Measurements from ENCODE around the gene PRIM2. TPM values are rescaled to one million over a fixed set of nuclear protein-coding genes. Genes with fewer than 3 reads are reported as not detected.
"Not testable (repeated sequence)": the region's sequence is repeated elsewhere in the genome, so short reads cannot be mapped to it uniquely, and the experiment has no call there.

Gene PRIM2
- polyA plus RNA-seq, 4 donors: 16.4 to 20.9 (median 18.3) TPM

DNA sequence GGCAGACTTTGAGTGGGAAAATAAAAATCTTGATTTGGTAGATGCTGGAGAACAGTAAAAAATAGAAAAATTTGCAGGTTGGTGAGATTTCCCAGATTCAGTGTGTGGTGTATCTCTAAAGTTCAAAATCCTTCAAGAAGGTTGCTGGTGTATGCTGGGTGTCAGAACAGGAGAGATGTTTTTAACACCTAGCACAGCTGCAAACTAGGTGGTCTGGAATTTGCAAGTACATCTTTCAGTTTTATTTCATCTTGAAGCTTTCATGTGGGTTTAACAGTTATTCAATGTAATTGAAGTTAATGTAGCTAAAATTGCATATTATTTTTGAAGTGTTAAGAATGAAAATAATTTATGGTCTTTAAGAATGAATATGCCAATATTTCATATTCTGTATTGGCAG lies 40.9 kb downstream of the PRIM2 start:
- not testable (repeated sequence) for DNase-seq (ENCODE audit: low read depth in 4 of 4, low spot score in 3 of 4)

DNA sequence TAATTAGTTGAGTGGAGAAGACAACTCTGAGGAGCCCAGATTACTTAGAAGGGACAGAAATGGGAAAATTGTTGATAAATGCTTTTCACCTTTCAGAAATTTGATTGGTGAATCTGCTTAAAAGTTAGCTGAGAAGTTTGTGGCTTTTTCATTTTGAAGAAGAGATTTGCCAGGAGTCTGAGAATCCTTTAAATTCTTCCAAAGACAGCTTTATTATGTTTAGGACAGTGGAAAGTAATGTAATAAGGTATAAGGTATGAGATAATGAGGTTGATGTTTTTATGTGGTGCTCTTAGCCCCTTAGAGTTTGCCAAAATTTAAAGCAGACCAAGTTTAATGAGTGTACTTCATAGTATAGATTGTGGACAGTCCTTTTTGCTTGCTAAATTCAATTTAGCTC lies 42.3 kb downstream of the PRIM2 start:
- not testable (repeated sequence) for DNase-seq (ENCODE audit: low read depth in 4 of 4, low spot score in 3 of 4)

DNA sequence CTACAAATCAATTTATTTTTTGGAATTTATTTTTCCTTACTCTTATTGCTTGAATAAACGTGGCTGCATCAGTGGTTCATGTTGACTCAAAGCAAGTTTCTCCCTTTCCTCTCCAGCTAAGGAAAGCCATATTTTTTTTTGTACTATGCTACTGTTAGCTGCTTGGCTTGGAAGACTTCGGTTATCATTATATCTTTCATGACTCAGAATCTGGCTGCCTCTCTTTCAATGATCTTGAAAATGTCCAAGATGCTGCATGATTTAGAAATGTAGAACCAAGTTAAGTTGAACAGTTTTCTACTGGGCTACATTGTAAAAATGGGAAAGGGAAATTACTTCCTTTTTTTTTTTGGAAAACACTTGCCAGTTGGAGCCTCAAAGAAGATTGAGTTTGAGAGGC lies 44.9 kb downstream of the PRIM2 start:
- DNase-seq (ENCODE audit: low read depth in 4 of 4, low spot score in 3 of 4): not testable (repeated sequence)

GRCh38 chr6:57365076-57365583 lies 47.7 kb downstream of the PRIM2 start:
- DNase-seq (ENCODE audit: low read depth in 4 of 4, low spot score in 3 of 4): not testable (repeated sequence)

- not testable (repeated sequence) for DNase-seq (ENCODE audit: low read depth in 4 of 4, low spot score in 3 of 4)
Observed at GRCh38 chr6:57368965-57369731, 51.7 kb downstream of the PRIM2 start.

- DNase-seq (ENCODE audit: low read depth in 4 of 4, low spot score in 3 of 4): not testable (repeated sequence)
Observed at GRCh38 chr6:57371779-57372178, 54.3 kb downstream of the PRIM2 start.

DNA sequence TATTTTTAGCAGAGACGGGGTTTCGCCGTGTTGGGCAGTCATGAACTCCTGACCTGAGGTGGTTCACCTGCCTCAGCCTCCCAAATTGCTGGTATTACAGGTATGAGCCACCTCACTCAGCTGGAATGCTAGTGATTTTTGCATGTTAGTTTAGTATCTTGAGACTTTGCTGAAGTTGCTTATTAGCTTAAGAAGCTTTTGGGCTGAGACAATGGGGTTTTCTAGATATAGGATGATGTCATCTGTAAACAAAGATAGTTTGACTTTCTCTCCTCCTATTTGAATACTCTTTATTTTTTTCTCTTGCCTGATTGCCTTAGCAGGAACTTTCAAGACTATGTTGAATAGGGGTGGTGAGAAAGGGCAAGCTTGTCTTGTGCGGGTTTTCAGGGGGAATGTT lies 57.3 kb downstream of the PRIM2 start:
- not testable (repeated sequence) for DNase-seq (ENCODE audit: low read depth in 4 of 4, low spot score in 3 of 4)

DNA sequence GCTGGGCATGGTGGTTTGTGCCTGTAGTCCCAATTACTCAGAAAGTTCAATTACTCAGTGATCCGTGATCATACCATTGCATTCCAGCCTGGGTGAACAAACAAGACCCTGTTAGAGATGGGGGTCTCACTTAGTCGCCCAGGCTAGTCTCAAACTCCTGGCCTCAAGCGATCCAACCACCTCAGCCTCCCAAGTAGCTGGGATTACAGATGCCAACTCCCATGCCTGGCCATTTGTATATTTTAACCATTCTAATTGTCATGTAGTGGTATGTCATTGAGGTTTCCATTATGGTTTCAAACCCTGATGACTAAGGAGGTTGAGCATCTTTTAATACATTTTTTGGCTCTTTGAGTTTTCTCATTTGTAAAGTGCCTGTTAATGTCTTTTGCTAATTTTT lies 58.7 kb downstream of the PRIM2 start:
- not testable (repeated sequence) for DNase-seq (ENCODE audit: low read depth in 4 of 4, low spot score in 3 of 4)

GRCh38 chr6:57389038-57389592 lies 71.7 kb downstream of the PRIM2 start:
- not testable (repeated sequence) for DNase-seq (ENCODE audit: low read depth in 4 of 4, low spot score in 3 of 4)

GRCh38 chr6:57390818-57391217 lies 73.4 kb downstream of the PRIM2 start:
- DNase-seq (ENCODE audit: low read depth in 4 of 4, low spot score in 3 of 4): not testable (repeated sequence)

GRCh38 chr6:57392047-57392446 lies 74.6 kb downstream of the PRIM2 start:
- DNase-seq (ENCODE audit: low read depth in 4 of 4, low spot score in 3 of 4): not testable (repeated sequence)

DNA sequence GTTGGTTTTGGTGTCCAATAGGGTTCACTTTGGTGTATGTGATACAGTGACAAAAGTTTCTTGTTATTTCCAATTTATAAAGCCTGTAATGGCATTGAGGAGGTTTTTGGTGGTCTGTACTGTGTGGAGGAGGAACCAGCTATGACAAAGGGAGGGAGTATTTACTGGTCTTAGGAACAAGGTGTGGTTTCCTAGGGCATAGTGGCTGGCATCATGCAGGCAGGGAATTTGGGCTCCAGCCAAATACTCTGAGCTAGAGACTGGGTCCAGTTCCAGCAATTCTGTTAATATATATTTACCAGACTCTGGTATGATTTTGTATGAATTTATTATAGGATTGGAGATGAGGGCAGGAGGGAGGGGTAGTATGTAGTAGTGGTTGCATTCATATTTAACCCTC lies 101.9 kb downstream of the PRIM2 start:
- DNase-seq (ENCODE audit: low read depth in 4 of 4, low spot score in 3 of 4): not testable (repeated sequence)

DNA sequence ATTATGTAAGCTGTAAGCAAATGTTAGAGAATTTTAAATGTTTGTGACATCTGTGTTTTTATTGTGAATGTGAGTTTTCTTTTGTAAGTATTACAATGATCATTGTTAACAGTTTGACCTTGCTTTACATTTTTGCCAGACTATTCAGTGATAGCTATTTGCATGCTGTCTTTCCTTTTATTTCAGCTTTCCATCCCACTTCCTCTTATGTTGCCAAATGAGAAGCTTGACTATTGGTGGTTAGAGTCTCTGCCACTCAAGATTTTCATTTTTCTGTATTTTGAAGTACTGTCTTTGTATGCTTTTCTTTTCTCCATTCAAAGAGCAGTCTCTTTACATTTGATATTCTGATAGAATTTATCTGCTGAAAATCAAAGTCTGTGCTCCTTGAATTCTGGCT lies 104.1 kb downstream of the PRIM2 start:
- no peak for DNase-seq (ENCODE audit: low read depth in 4 of 4, low spot score in 3 of 4)

DNA sequence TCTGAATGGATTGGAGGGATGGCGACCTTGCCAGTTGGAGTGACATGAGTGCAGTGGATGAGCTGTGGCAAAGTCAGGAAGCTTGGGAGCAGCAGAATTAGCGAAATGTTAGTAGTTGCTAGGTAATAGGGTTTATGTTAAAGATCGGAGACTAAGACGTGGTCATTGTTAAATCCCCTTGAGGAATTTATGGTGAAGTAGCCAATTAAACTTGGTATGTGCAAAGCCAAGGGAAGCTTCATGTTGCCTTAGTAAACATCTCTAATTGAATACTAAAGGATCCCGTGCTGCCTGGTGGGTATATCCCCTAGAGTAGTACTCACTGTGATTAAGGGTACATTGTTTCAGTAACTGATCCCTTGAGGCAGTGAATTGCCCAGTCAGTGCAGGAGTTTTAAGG lies 106.0 kb downstream of the PRIM2 start:
- DNase-seq (ENCODE audit: low read depth in 4 of 4, low spot score in 3 of 4): no peak

GRCh38 chr6:57431742-57432141 lies 114.3 kb downstream of the PRIM2 start:
- DNase-seq (ENCODE audit: low read depth in 4 of 4, low spot score in 3 of 4): not testable (repeated sequence)

GRCh38 chr6:57432157-57432556 lies 114.7 kb downstream of the PRIM2 start:
- no peak for DNase-seq (ENCODE audit: low read depth in 4 of 4, low spot score in 3 of 4)

DNA sequence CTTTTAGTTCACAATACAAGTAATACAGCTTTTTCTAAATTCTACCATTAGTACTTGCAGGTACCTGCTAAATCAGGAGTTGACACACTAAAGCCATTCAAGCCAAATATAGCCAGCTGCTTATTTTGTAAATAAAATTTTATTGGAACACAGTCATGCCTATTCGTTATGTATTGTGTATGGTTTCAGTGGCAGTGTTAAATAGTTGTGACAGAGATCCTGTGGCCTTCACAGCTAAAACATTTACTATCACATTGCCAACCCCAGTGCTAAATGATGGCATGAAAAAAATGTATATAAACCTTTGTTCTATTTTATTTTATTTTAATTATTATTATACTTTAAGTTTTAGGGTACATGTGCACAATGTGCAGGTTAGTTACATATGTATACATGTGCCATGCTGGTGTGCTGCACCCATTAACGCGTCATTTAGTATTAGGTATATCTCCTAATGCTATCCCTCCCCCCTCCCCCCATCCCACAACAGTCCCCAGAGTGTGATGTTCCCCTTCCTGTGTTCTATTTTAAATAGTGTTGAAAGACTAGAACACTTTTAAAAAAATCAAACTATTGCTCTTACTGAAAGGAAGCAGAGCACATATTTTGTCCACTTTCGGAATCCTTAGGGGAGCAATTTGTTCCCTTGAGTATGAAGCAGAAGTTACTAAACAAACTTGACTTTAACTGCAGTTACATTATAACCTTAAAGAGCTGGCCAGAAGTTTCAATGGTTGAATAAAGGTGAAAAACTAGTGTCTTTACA lies 115.7 kb downstream of the PRIM2 start:
- no peak for DNase-seq (ENCODE audit: low read depth in 4 of 4, low spot score in 3 of 4)

- DNase-seq (ENCODE audit: low read depth in 4 of 4, low spot score in 3 of 4): not testable (repeated sequence)
Observed at GRCh38 chr6:57433790-57434189, 116.4 kb downstream of the PRIM2 start.

DNA sequence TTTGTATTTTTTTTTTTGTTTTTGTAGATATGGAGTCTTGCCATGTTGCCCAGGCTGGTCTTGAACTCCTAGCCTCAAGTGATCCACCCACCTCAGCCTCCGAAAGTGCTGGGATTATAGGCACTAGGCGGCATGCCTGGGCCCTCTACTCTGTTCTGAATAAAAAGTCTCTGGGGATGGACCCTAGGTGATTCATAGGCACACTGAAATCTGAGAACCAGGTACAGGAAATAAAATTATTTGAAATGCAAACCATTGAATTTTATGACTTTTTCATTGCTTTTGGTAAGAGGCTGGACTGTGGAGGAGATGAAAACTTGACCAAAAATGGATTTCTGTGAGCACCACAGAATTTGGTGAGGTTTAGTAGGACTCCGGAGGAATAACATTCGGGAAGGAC lies 117.5 kb downstream of the PRIM2 start:
- DNase-seq (ENCODE audit: low read depth in 4 of 4, low spot score in 3 of 4): no peak

DNA sequence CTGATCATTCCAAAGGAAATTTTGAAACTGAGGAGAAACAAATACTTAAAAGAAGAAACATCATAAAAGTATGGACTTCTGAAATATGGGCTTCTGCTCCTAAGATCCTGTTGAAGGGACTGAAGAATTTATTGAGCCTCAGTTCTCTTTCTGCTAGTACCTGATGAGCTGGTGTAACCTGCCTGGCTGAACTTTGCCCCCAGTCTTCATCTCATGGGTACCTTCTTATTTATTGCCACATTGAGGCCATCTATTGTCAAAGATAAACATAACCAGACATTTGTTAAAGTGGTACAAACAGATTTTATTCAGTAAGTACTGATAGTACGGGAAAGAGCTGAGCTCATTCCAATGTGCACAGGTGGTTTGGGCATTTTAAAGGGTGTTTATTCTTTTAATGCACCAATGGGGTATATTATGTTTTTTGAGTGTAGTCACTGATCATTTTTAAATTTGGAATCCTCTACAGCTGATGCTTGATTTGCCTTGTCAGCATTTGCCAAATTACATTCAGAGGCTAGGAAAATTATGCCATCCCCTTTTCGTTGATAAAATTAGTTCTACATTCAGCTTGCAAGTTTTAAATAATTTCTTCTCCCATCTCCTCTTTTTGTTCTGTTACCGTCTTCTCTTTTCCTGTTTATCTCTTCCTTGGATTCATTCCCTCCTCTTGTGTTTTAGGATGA lies 118.2 kb downstream of the PRIM2 start:
- no peak for DNase-seq (ENCODE audit: low read depth in 4 of 4, low spot score in 3 of 4)

DNA sequence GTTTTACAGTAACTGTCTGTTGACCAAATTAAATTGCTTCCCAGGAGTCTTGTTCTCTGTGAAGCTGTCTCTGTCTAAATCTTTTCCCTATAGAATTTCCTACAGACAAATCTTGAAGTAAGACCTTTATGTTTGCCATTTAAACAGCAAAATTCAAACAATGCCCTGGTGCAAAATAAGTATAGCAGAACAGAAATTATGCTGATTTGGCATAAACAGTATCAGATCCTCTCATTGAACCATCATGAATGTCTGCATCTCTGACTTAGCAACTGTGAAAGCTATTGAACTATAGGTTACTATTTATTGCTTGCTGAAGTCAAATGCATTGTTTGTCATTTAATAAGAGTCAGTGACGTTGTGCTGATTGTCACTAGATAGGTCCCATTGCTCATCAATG lies 123.3 kb downstream of the PRIM2 start:
- DNase-seq (ENCODE audit: low read depth in 4 of 4, low spot score in 3 of 4): not testable (repeated sequence)
